Stimulated activated effector memory CD8-positive, alpha-beta T cell treated with anti-CD3 and anti-CD28 coated beads, Interleukin-12 subunit alpha, Interleukin-12 subunit beta, amount 100 ng/mL, for 72 hours (primary cell): ENCODE results near the gene FYN.

ENCODE experiments used
- ATAC-seq: fragments of 150-1000 bp; cut with Tn5 transposase; 2 replicates; pipeline ENCODE4 v1.10.0; 2021
- DNase-seq, 2 donors: peaks; one replicate each; pipeline ENCODE4 v3.0.0; 2021 to 2022; ENCODE audit warnings: low spot score in 2 of 2
- H3K27ac Mint-ChIP-seq: one replicate; pipeline ENCODE4 v1.8.0; 2022; ENCODE audit warnings: mild to moderate bottlenecking, mixed read lengths
- H3K36me3 Mint-ChIP-seq: one replicate; pipeline ENCODE4 v1.8.0; 2022; ENCODE audit warnings: mild to moderate bottlenecking, mixed read lengths
- H3K4me1 Mint-ChIP-seq: one replicate; pipeline ENCODE4 v1.8.0; 2022; ENCODE audit warnings: mixed read lengths
- H3K4me3 Mint-ChIP-seq: one replicate; pipeline ENCODE4 v1.8.0; 2022; ENCODE audit warnings: mild to moderate bottlenecking, mixed read lengths
- H3K9me3 Mint-ChIP-seq: one replicate; pipeline ENCODE4 v1.8.0; 2022; ENCODE audit warnings: mixed read lengths

Gene FYN

GRCh38 chr6:111818539-111819226 lies 54.6 kb downstream of the FYN start:
- Mint-ChIP-seq H3K27ac (peak overlapping the region; percentile 27), H3K36me3 (peaks cover 54% of the 10 kb centered on the region), H3K4me3 (peak overlapping the region; percentile 41), H3K9me3 (no peaks in the 10 kb centered on the region), H3K4me1 (peaks cover 58% of the 10 kb centered on the region)
- DNase-seq: peak in 1 of 2 donors; percentile 50
- peak; percentile 74 for ATAC-seq

GRCh38 chr6:111817451-111818120 lies 55.7 kb downstream of the FYN start:
- DNase-seq (peak in 1 of 2 donors; percentile 38), ATAC-seq (no peak)
- Mint-ChIP-seq H3K4me1 (peaks cover 56% of the 10 kb centered on the region), H3K9me3 (no peaks in the 10 kb centered on the region), H3K27ac (peak overlapping the region; percentile 27), H3K36me3 (peaks cover 60% of the 10 kb centered on the region), H3K4me3 (no peak overlapping the region)

- peaks cover 67% of the 10 kb centered on the region for H3K4me1 Mint-ChIP-seq
Measured at GRCh38 chr6:111813677-111814310, 59.5 kb downstream of the FYN start.

GRCh38 chr6:111813237-111813636 lies 60.0 kb downstream of the FYN start:
- DNase-seq (no peak), ATAC-seq (peak; percentile 86)
- Mint-ChIP-seq H3K27ac (peak overlapping the region; percentile 94), H3K4me1 (peaks cover 66% of the 10 kb centered on the region), H3K9me3 (no peaks in the 10 kb centered on the region), H3K4me3 (peak overlapping the region; percentile 56), H3K36me3 (peaks cover 80% of the 10 kb centered on the region)

More at GRCh38 chr6:111813677-111814310, 59.5 kb downstream of the FYN start:
- peak overlapping the region; percentile 56 for H3K4me3 Mint-ChIP-seq
- peaks cover 80% of the 10 kb centered on the region for H3K36me3 Mint-ChIP-seq
- H3K9me3 Mint-ChIP-seq: no peaks in the 10 kb centered on the region
- DNase-seq (peak in 1 of 2 donors; percentile 51), ATAC-seq (peak; percentile 3)
- H3K27ac Mint-ChIP-seq: peak overlapping the region; percentile 94

GRCh38 chr6:111812060-111813038 lies 60.9 kb downstream of the FYN start:
- Mint-ChIP-seq H3K36me3 (peaks cover 80% of the 10 kb centered on the region), H3K27ac (peak overlapping the region; percentile 94), H3K4me1 (peaks cover 66% of the 10 kb centered on the region), H3K4me3 (peak overlapping the region; percentile 63), H3K9me3 (no peaks in the 10 kb centered on the region)
- peak; percentile 59 for ATAC-seq
- DNase-seq: peak in 1 of 2 donors; percentile 52

GRCh38 chr6:111810294-111811131 lies 62.7 kb downstream of the FYN start:
- Mint-ChIP-seq H3K4me3 (peak overlapping the region; percentile 63), H3K4me1 (peaks cover 75% of the 10 kb centered on the region), H3K9me3 (no peaks in the 10 kb centered on the region), H3K36me3 (peaks cover 83% of the 10 kb centered on the region), H3K27ac (peak overlapping the region; percentile 94)
- DNase-seq: peak in 1 of 2 donors; percentile 65
- ATAC-seq: peak; percentile 9

- Mint-ChIP-seq H3K4me3 (peak overlapping the region; percentile 63), H3K9me3 (no peaks in the 10 kb centered on the region), H3K27ac (peak overlapping the region; percentile 94), H3K36me3 (peaks cover 91% of the 10 kb centered on the region), H3K4me1 (peaks cover 83% of the 10 kb centered on the region)
- peak; percentile 24 for ATAC-seq
- no peak for DNase-seq
Measured at GRCh38 chr6:111809766-111810165, 63.5 kb downstream of the FYN start.

GRCh38 chr6:111809264-111809663 lies 64.0 kb downstream of the FYN start:
- DNase-seq: no peak
- peaks cover 95% of the 10 kb centered on the region for H3K36me3 Mint-ChIP-seq
- H3K4me3 Mint-ChIP-seq: no peak overlapping the region
- no peak overlapping the region for H3K27ac Mint-ChIP-seq
- H3K4me1 Mint-ChIP-seq: peaks cover 88% of the 10 kb centered on the region
- H3K9me3 Mint-ChIP-seq: no peaks in the 10 kb centered on the region
- ATAC-seq: no peak

GRCh38 chr6:111808493-111808892 lies 64.8 kb downstream of the FYN start:
- H3K4me1 Mint-ChIP-seq: peaks cover 88% of the 10 kb centered on the region
- H3K36me3 Mint-ChIP-seq: peaks cover 89% of the 10 kb centered on the region
- H3K27ac Mint-ChIP-seq: no peak overlapping the region
- ATAC-seq: no peak
- DNase-seq: peak in 1 of 2 donors; percentile 46
- H3K9me3 Mint-ChIP-seq: no peaks in the 10 kb centered on the region
- H3K4me3 Mint-ChIP-seq: no peak overlapping the region

GRCh38 chr6:111806561-111807497 lies 66.4 kb downstream of the FYN start:
- H3K36me3 Mint-ChIP-seq: peaks cover 89% of the 10 kb centered on the region
- no peaks in the 10 kb centered on the region for H3K9me3 Mint-ChIP-seq
- ATAC-seq (no peak), DNase-seq (peak in 1 of 2 donors; percentile 51)
- H3K4me1 Mint-ChIP-seq: peaks cover 87% of the 10 kb centered on the region
- H3K4me3 Mint-ChIP-seq: peak overlapping the region; percentile 62
- H3K27ac Mint-ChIP-seq: peak overlapping the region; percentile 95

GRCh38 chr6:111806165-111806547 lies 67.1 kb downstream of the FYN start:
- H3K4me3 Mint-ChIP-seq: peak overlapping the region; percentile 62
- peaks cover 91% of the 10 kb centered on the region for H3K36me3 Mint-ChIP-seq
- peak; percentile 3 for ATAC-seq
- H3K4me1 Mint-ChIP-seq: peaks cover 86% of the 10 kb centered on the region
- peak overlapping the region; percentile 95 for H3K27ac Mint-ChIP-seq
- H3K9me3 Mint-ChIP-seq: no peaks in the 10 kb centered on the region
- no peak for DNase-seq

GRCh38 chr6:111805511-111806164 lies 67.6 kb downstream of the FYN start:
- H3K9me3 Mint-ChIP-seq: no peaks in the 10 kb centered on the region
- H3K4me1 Mint-ChIP-seq: peaks cover 86% of the 10 kb centered on the region
- peak overlapping the region; percentile 95 for H3K27ac Mint-ChIP-seq
- peak overlapping the region; percentile 62 for H3K4me3 Mint-ChIP-seq
- DNase-seq: peak; percentile 45 to 86
- ATAC-seq: peak; percentile 73
- H3K36me3 Mint-ChIP-seq: peaks cover 92% of the 10 kb centered on the region
